T-helper 17 cell (primary cell): ENCODE data around the gene ACER1. TPM values are rescaled to one million over a fixed set of nuclear protein-coding genes. Genes with fewer than 3 reads are reported as not detected.

Experiments
- ATAC-seq: fragments of 150-1000 bp; cut with Tn5 transposase; 2 replicates; pipeline ENCODE4 v1.10.0; 2021; ENCODE audit warnings: mild to moderate bottlenecking, moderate library complexity
- DNase-seq, 3 donors: peaks; one replicate each; pipeline versions ENCODE4 v3.0.0 to v3.0.0-alpha.2; 2020 to 2021
- H3K9me3 ChIP-seq: one replicate; pipeline ENCODE4 v1.7.0; 2013; ENCODE audit warnings: low read length, mild to moderate bottlenecking; ENCODE audit not compliant: control insufficient read depth, poor library complexity, severe bottlenecking
- H3K27ac Mint-ChIP-seq: one replicate; pipeline ENCODE4 v1.8.0; 2022; ENCODE audit warnings: mild to moderate bottlenecking, moderate library complexity, mixed read lengths
- H3K27me3 Mint-ChIP-seq: one replicate; pipeline ENCODE4 v1.8.0; 2022; ENCODE audit warnings: mixed read lengths
- H3K36me3 Mint-ChIP-seq: one replicate; pipeline ENCODE4 v1.8.0; 2022; ENCODE audit warnings: low read depth, mixed read lengths
- H3K4me1 Mint-ChIP-seq: one replicate; pipeline ENCODE4 v1.8.0; 2022; ENCODE audit warnings: mild to moderate bottlenecking, mixed read lengths
- H3K4me3 Mint-ChIP-seq: one replicate; pipeline ENCODE4 v1.8.0; 2022; ENCODE audit warnings: mild to moderate bottlenecking, moderate library complexity, mixed read lengths
- total RNA-seq, 4 donors: library from RNA in 2 of 4; stranded (reverse) in 2 of 4; gene quantifications; one replicate each; pipeline ENCODE4 v1.2.3 and lab custom pipeline; 2022 to 2026

Gene ACER1
- total RNA-seq (1 to 10 TPM in 1 of 2 donors, under 1 TPM in 1; 0.99 to 1.5 TPM), total RNA-seq (lab: John Stamatoyannopoulos, UW) (0.46 to 1.1 reads per million in 2 donors)

GRCh38 chr19:6333439-6333838, at the start of gene ACER1:
Gene ACER1 (minus strand): TSS chr19:6333612. CDS start chr19:6333551, 61 bp downstream.
- H3K9me3 ChIP-seq, result no peaks in the 10 kb centered on the region
- Mint-ChIP-seq H3K36me3 (no peaks in the 10 kb centered on the region), H3K27ac (no peak within 1 kb of the TSS), H3K4me1 (no peaks in the 10 kb centered on the region), H3K4me3 (no peak within 1 kb of the TSS), H3K27me3 (no peaks in the 10 kb centered on the region)
- DNase-seq (no peak), ATAC-seq (no peak)

GRCh38 chr19:6383188-6383587, 49.8 kb upstream of the ACER1 start:
- ATAC-seq, result no peak
- H3K36me3 Mint-ChIP-seq, result peaks cover 2% of the 10 kb centered on the region

GRCh38 chr19:6381030-6381750, 47.8 kb upstream of the ACER1 start:
- Mint-ChIP-seq H3K4me1 (no peaks in the 10 kb centered on the region), H3K36me3 (peaks cover 2% of the 10 kb centered on the region), H3K27ac (peak overlapping the region; percentile 60), H3K27me3 (no peaks in the 10 kb centered on the region), H3K4me3 (no peak overlapping the region)
- no peaks in the 10 kb centered on the region for H3K9me3 ChIP-seq
- ATAC-seq (no peak), DNase-seq (no peak)

More at GRCh38 chr19:6383188-6383587, 49.8 kb upstream of the ACER1 start:
- Mint-ChIP-seq H3K27ac (peak overlapping the region; percentile 27), H3K4me3 (no peak overlapping the region), H3K27me3 (no peaks in the 10 kb centered on the region), H3K4me1 (peaks cover 3% of the 10 kb centered on the region)
- DNase-seq, result no peak
- no peaks in the 10 kb centered on the region for H3K9me3 ChIP-seq

- H3K9me3 ChIP-seq, result no peaks in the 10 kb centered on the region
- Mint-ChIP-seq H3K36me3 (peaks cover 2% of the 10 kb centered on the region), H3K27ac (no peak overlapping the region), H3K4me3 (no peak overlapping the region), H3K4me1 (no peaks in the 10 kb centered on the region), H3K27me3 (no peaks in the 10 kb centered on the region)
- ATAC-seq, result no peak
- DNase-seq, result no peak
Observed at GRCh38 chr19:6379744-6380143, 46.3 kb upstream of the ACER1 start.

GRCh38 chr19:6378486-6378885, 45.1 kb upstream of the ACER1 start:
- Mint-ChIP-seq H3K27me3 (no peaks in the 10 kb centered on the region), H3K4me3 (no peak overlapping the region), H3K27ac (peak overlapping the region; percentile 24), H3K36me3 (peaks cover 2% of the 10 kb centered on the region), H3K4me1 (peaks cover 4% of the 10 kb centered on the region)
- ATAC-seq (no peak), DNase-seq (no peak)
- no peaks in the 10 kb centered on the region for H3K9me3 ChIP-seq

- peaks cover 6% of the 10 kb centered on the region for H3K4me1 Mint-ChIP-seq
- no peak overlapping the region for H3K4me3 Mint-ChIP-seq
- no peaks in the 10 kb centered on the region for H3K36me3 Mint-ChIP-seq
- H3K27me3 Mint-ChIP-seq, result no peaks in the 10 kb centered on the region
- H3K27ac Mint-ChIP-seq, result no peak overlapping the region
- DNase-seq (no peak), ATAC-seq (no peak)
- H3K9me3 ChIP-seq, result no peaks in the 10 kb centered on the region
Observed at GRCh38 chr19:6378041-6378440, 44.6 kb upstream of the ACER1 start.

GRCh38 chr19:6376512-6377190, 43.2 kb upstream of the ACER1 start:
- Mint-ChIP-seq H3K4me3 (no peak overlapping the region), H3K36me3 (no peaks in the 10 kb centered on the region), H3K4me1 (peaks cover 10% of the 10 kb centered on the region), H3K27ac (peak overlapping the region; percentile 71), H3K27me3 (no peaks in the 10 kb centered on the region)
- H3K9me3 ChIP-seq, result no peaks in the 10 kb centered on the region
- ATAC-seq (no peak), DNase-seq (no peak)

- Mint-ChIP-seq H3K4me3 (peak within 1 kb of the TSS; percentile 28), H3K27ac (peak within 1 kb of the TSS; percentile 71), H3K4me1 (peaks cover 10% of the 10 kb centered on the region), H3K27me3 (no peaks in the 10 kb centered on the region), H3K36me3 (no peaks in the 10 kb centered on the region)
- ATAC-seq, result no peak
- no peak for DNase-seq
- no peaks in the 10 kb centered on the region for H3K9me3 ChIP-seq
Observed at GRCh38 chr19:6375411-6376010, 42.1 kb upstream of the ACER1 start, which contains the start of gene PSPN. Gene PSPN (minus strand): TSS chr19:6375933. CDS start chr19:6375849, 84 bp downstream.

- Mint-ChIP-seq H3K36me3 (peaks cover under 1% of the 10 kb centered on the region), H3K27ac (no peak overlapping the region)
Observed at GRCh38 chr19:6374711-6375410, 41.4 kb upstream of the ACER1 start.

GRCh38 chr19:6374161-6374709, 40.8 kb upstream of the ACER1 start:
- no peaks in the 10 kb centered on the region for H3K27me3 Mint-ChIP-seq
- H3K4me1 Mint-ChIP-seq, result peaks cover 17% of the 10 kb centered on the region
- no peak overlapping the region for H3K27ac Mint-ChIP-seq
- H3K36me3 Mint-ChIP-seq, result peaks cover 2% of the 10 kb centered on the region
- no peaks in the 10 kb centered on the region for H3K9me3 ChIP-seq
- no peak for ATAC-seq
- no peak overlapping the region for H3K4me3 Mint-ChIP-seq
- DNase-seq, result no peak

More at GRCh38 chr19:6374711-6375410, 41.4 kb upstream of the ACER1 start:
- no peak for ATAC-seq
- H3K4me3 Mint-ChIP-seq, result peak overlapping the region; percentile 28
- H3K27me3 Mint-ChIP-seq, result no peaks in the 10 kb centered on the region
- no peak for DNase-seq
- H3K4me1 Mint-ChIP-seq, result peaks cover 11% of the 10 kb centered on the region
- H3K9me3 ChIP-seq, result no peaks in the 10 kb centered on the region

GRCh38 chr19:6373813-6374108, 40.3 kb upstream of the ACER1 start:
- ATAC-seq, result no peak
- H3K4me1 Mint-ChIP-seq, result peaks cover 19% of the 10 kb centered on the region
- no peak overlapping the region for H3K27ac Mint-ChIP-seq
- H3K36me3 Mint-ChIP-seq, result peaks cover 2% of the 10 kb centered on the region
- DNase-seq, result no peak
- no peaks in the 10 kb centered on the region for H3K27me3 Mint-ChIP-seq
- peak overlapping the region; percentile 93 for H3K4me3 Mint-ChIP-seq
- H3K9me3 ChIP-seq, result no peaks in the 10 kb centered on the region

GRCh38 chr19:6373096-6373812, 39.8 kb upstream of the ACER1 start:
- DNase-seq (peak; percentile 97 to 99 (median 98)), ATAC-seq (peak; percentile 75)
- Mint-ChIP-seq H3K27ac (peak overlapping the region; percentile 85), H3K27me3 (no peaks in the 10 kb centered on the region), H3K36me3 (peaks cover 2% of the 10 kb centered on the region), H3K4me3 (peak overlapping the region; percentile 93), H3K4me1 (peaks cover 19% of the 10 kb centered on the region)
- H3K9me3 ChIP-seq, result no peaks in the 10 kb centered on the region
